Measurements from ENCODE around the gene FRYL. TPM values are rescaled to one million over a fixed set of nuclear protein-coding genes. Genes with fewer than 3 reads are reported as not detected.
A peak's percentile ranks its signal among the peaks of the same experiment; 100 is the strongest.

The FRYL gene
- total RNA-seq, 2 experiments from 2014 or later, result 85.4 to 88.5 TPM

- H3K27ac ChIP-seq (ENCODE audit: low read depth, low read length, poor library complexity, severe bottlenecking), result no peak overlapping the region
- peaks cover 31% of the 10 kb centered on the region for H4K20me1 ChIP-seq (ENCODE audit: insufficient read depth, low read length)
- no peak for DNase-seq (ENCODE audit: low spot score)
- H3K79me2 ChIP-seq (ENCODE audit: insufficient read depth, low read depth, low read length), result peaks cover 66% of the 10 kb centered on the region
- no peaks in the 10 kb centered on the region for H3K9me3 ChIP-seq (ENCODE audit: low read length)
- H3K36me3 ChIP-seq (ENCODE audit: insufficient read depth, low read length), result peaks cover 8% of the 10 kb centered on the region
- CTCF ChIA-PET (ENCODE audit: unreplicated experiment), result no interaction called here
- peak overlapping the region; percentile 98 for H3K4me2 ChIP-seq (ENCODE audit: low read length)
- POLR2A ChIA-PET, result no interaction called here
- no peak overlapping the region for H2AFZ ChIP-seq (ENCODE audit: low read length)
- TF ChIP-seq EZH2phosphoT487 (IDR thresholded peaks at IDR 0.05; ENCODE audit: borderline replicate concordance, low read depth, low read length) (no peak), CTCF (conservative IDR thresholded peaks at IDR 0.05; ENCODE audit: low read length) (no peak)
- H3K9me2 ChIP-seq (ENCODE audit: insufficient read depth, low read length), result no peaks in the 10 kb centered on the region
- H3K4me3 ChIP-seq (ENCODE audit: low read depth, low read length, poor library complexity, severe bottlenecking), result peak overlapping the region; percentile 83
- intact Hi-C loops (cut with micrococcal nuclease; ENCODE audit: unreplicated experiment), result loop anchor here (5.0 kb wide), 1 partner anchor 200 kb away; no protein-coding TSS in a partner anchor
- H3K4me1 ChIP-seq (ENCODE audit: insufficient read depth, low read length, poor library complexity, severe bottlenecking), result peaks cover 49% of the 10 kb centered on the region
- BruUV-seq (replicated peaks), result no TSS peak
These were observed 2.3 kb downstream of the FRYL start for GRCh38 chr4:48777739-48778138.

GRCh38 chr4:48774760-48775710, 5.0 kb downstream of the FRYL start:
- peaks cover 35% of the 10 kb centered on the region for H3K4me1 ChIP-seq (ENCODE audit: insufficient read depth, low read length, poor library complexity, severe bottlenecking)
- no peak overlapping the region for H2AFZ ChIP-seq (ENCODE audit: low read length)
- ChIA-PET POLR2A (interaction anchor here (0.6 to 1.6 kb wide), 8 partner anchors 10 to 288 kb away, joined by 3 to 8 read pairs (median 3); no protein-coding TSS in a partner anchor), CTCF (ENCODE audit: unreplicated experiment) (no interaction called here)
- no TSS peak for BruUV-seq (replicated peaks)
- TF ChIP-seq CTCF (conservative IDR thresholded peaks at IDR 0.05; ENCODE audit: low read length), result no peak
- TF ChIP-seq EZH2phosphoT487 (IDR thresholded peaks at IDR 0.05; ENCODE audit: borderline replicate concordance, low read depth, low read length), result no peak
- H4K20me1 ChIP-seq (ENCODE audit: insufficient read depth, low read length), result peaks cover 31% of the 10 kb centered on the region
- H3K27ac ChIP-seq (ENCODE audit: low read depth, low read length, poor library complexity, severe bottlenecking), result no peak overlapping the region
- DNase-seq (ENCODE audit: low spot score), result no peak
- peak overlapping the region; percentile 98 for H3K4me2 ChIP-seq (ENCODE audit: low read length)
- H3K4me3 ChIP-seq (ENCODE audit: low read depth, low read length, poor library complexity, severe bottlenecking), result no peak overlapping the region
- no peaks in the 10 kb centered on the region; the same call in 1 of the 2 replicates for H3K9me3 ChIP-seq (ENCODE audit: low read length)
- H3K79me2 ChIP-seq (ENCODE audit: insufficient read depth, low read depth, low read length), result peaks cover 93% of the 10 kb centered on the region
- H3K9me2 ChIP-seq (ENCODE audit: insufficient read depth, low read length), result no peaks in the 10 kb centered on the region
- intact Hi-C loops (cut with micrococcal nuclease; ENCODE audit: unreplicated experiment), result loop anchor here (5.0 kb wide), 1 partner anchor 198 kb away; no protein-coding TSS in a partner anchor
- H3K36me3 ChIP-seq (ENCODE audit: insufficient read depth, low read length), result peaks cover 8% of the 10 kb centered on the region

- ChIA-PET CTCF (ENCODE audit: unreplicated experiment) (no interaction called here), POLR2A (no interaction called here)
- DNase-seq (ENCODE audit: low spot score), result no peak
- H3K4me2 ChIP-seq (ENCODE audit: low read length), result no peak overlapping the region
- no peak overlapping the region for H3K27ac ChIP-seq (ENCODE audit: low read depth, low read length, poor library complexity, severe bottlenecking)
- H3K36me3 ChIP-seq (ENCODE audit: insufficient read depth, low read length), result peaks cover 20% of the 10 kb centered on the region
- intact Hi-C loops (cut with micrococcal nuclease; ENCODE audit: unreplicated experiment), result no loop called here
- peaks cover 100% of the 10 kb centered on the region for H3K79me2 ChIP-seq (ENCODE audit: insufficient read depth, low read depth, low read length)
- BruUV-seq (replicated peaks), result no TSS peak
- TF ChIP-seq EZH2phosphoT487 (IDR thresholded peaks at IDR 0.05; ENCODE audit: borderline replicate concordance, low read depth, low read length) (no peak), CTCF (conservative IDR thresholded peaks at IDR 0.05; ENCODE audit: low read length) (no peak)
- H3K9me2 ChIP-seq (ENCODE audit: insufficient read depth, low read length), result no peaks in the 10 kb centered on the region
- no peak overlapping the region for H3K4me3 ChIP-seq (ENCODE audit: low read depth, low read length, poor library complexity, severe bottlenecking)
- H2AFZ ChIP-seq (ENCODE audit: low read length), result no peak overlapping the region
- peaks cover 26% of the 10 kb centered on the region for H3K4me1 ChIP-seq (ENCODE audit: insufficient read depth, low read length, poor library complexity, severe bottlenecking)
- no peaks in the 10 kb centered on the region; the same call in 1 of the 2 replicates for H3K9me3 ChIP-seq (ENCODE audit: low read length)
- peaks cover 17% of the 10 kb centered on the region for H4K20me1 ChIP-seq (ENCODE audit: insufficient read depth, low read length)
These were observed 7.5 kb downstream of the FRYL start for GRCh38 chr4:48772556-48772955.

Data from OCI-LY7 (cell line).